ENCODE data around the gene ARHGEF19.

- TF ChIP-seq POLR2A (IDR thresholded peaks at IDR 0.05; ENCODE audit: low read length): peak; percentile 61
- no peak for TF ChIP-seq GATA1 (IDR thresholded peaks at IDR 0.05; ENCODE audit: low read depth, low read length)
Measured at GRCh38 chr1:16206547-16207317, 5.7 kb downstream of the ARHGEF19 start.
